PFSK-1 (cell line): Measurements from ENCODE around the gene WRAP73. TPM values are rescaled to one million over a fixed set of nuclear protein-coding genes. Genes with fewer than 3 reads are reported as not detected.

ENCODE experiments used
- FOXP2 ChIP-seq: optimal IDR thresholded peaks from 2 replicates; pipeline ENCODE3; 2011; ENCODE audit warnings: borderline replicate concordance, control low read depth, inconsistent platforms; ENCODE audit not compliant: insufficient read depth; ENCODE audit errors: extremely low read length, extremely low read depth
- POLR2AphosphoS5 ChIP-seq: IDR thresholded peaks from 2 replicates; pipeline ENCODE4 v1.6.1; 2012; ENCODE audit warnings: low read depth, mild to moderate bottlenecking, control low read depth, low read length, moderate library complexity
- REST ChIP-seq, 2 experiments: IDR thresholded peaks; 2 replicates each; pipeline versions ENCODE4 v1.6.1 to v1.8.0; 2011 to 2012; ENCODE audit warnings: low read depth in 2 of 2, low read length in 2 of 2, control low read depth in 1 of 2, inconsistent platforms in 1 of 2, mild to moderate bottlenecking in 1 of 2, moderate library complexity in 1 of 2; ENCODE audit not compliant: insufficient read depth in 1 of 2
- SIN3A ChIP-seq: IDR thresholded peaks from 2 replicates; pipeline ENCODE4 v1.6.1; 2012; ENCODE audit warnings: mild to moderate bottlenecking, low read length, moderate library complexity, borderline replicate concordance; ENCODE audit not compliant: insufficient read depth
- TAF1 ChIP-seq: IDR thresholded peaks from 2 replicates; pipeline ENCODE4 v1.6.1; 2012; ENCODE audit warnings: low read length, control low read depth, borderline replicate concordance; ENCODE audit not compliant: insufficient read depth
- polyA plus RNA-seq: library from polyadenylated mRNA; unstranded; fragments of >200 nt; gene quantifications from one replicate; pipeline ENCODE4 v1.2.1, GENCODE V29; 2012; ENCODE audit warnings: low read depth, missing spikeins; ENCODE audit not compliant: insufficient read length

Gene WRAP73
- 22.9 TPM for polyA plus RNA-seq

GRCh38 chr1:3649342-3650247 is at the start of gene WRAP73:
TSS of gene WRAP73 (minus strand) at chr1:3650103. CDS start at chr1:3649999, 104 bp downstream.
- TF ChIP-seq FOXP2 (no peak), POLR2AphosphoS5 (peak; percentile 78), TAF1 (0 out of 2 replicates have a peak, but pooled peaks have one; percentile 40)

- TF ChIP-seq FOXP2 (no peak), REST (IDR thresholded peaks at IDR 0.05; ENCODE audit: insufficient read depth in 1 of 2, low read depth in 2 of 2, low read length in 2 of 2) (no peak), SIN3A (no peak), TAF1 (no peak), POLR2AphosphoS5 (no peak)
These were observed 49.7 kb upstream of the WRAP73 start for GRCh38 chr1:3699596-3699995.

- TF ChIP-seq SIN3A (no peak), TAF1 (no peak), FOXP2 (no peak), POLR2AphosphoS5 (no peak), REST (IDR thresholded peaks at IDR 0.05; ENCODE audit: insufficient read depth in 1 of 2, low read depth in 2 of 2, low read length in 2 of 2) (no peak)
These were observed 48.9 kb upstream of the WRAP73 start for GRCh38 chr1:3698660-3699408.

- TF ChIP-seq TAF1: no peak
- no peak for TF ChIP-seq POLR2AphosphoS5
- TF ChIP-seq FOXP2: no peak
- TF ChIP-seq SIN3A: no peak
- TF ChIP-seq REST (IDR thresholded peaks at IDR 0.05; ENCODE audit: insufficient read depth in 1 of 2, low read depth in 2 of 2, low read length in 2 of 2): no peak
These were observed 47.9 kb upstream of the WRAP73 start for GRCh38 chr1:3697810-3698209.

- TF ChIP-seq SIN3A (no peak), REST (IDR thresholded peaks at IDR 0.05; ENCODE audit: insufficient read depth in 1 of 2, low read depth in 2 of 2, low read length in 2 of 2) (no peak), TAF1 (no peak), FOXP2 (no peak), POLR2AphosphoS5 (no peak)
These were observed 47.2 kb upstream of the WRAP73 start for GRCh38 chr1:3697104-3697503.
